OCI-LY7 (cell line): Measurements from ENCODE around the gene TRIM69. TPM values are rescaled to one million over a fixed set of nuclear protein-coding genes. Genes with fewer than 3 reads are reported as not detected.

Experiments used
- BruUV-seq: library from RNA; stranded (reverse); fragments of 400-500 nt; replicated peaks from 2 replicates; lab custom pipeline; 2021; lab: Mats Ljungman, UMichigan
- CTCF ChIA-PET: fragments of 300-600 bp; sonication (Branson Sonifier 250); formaldehyde crosslinking; loops from one replicate; lab custom pipeline; 2022; ENCODE audit warnings: antibody characterized with exemption; ENCODE audit not compliant: unreplicated experiment; lab: Charles Lee
- POLR2A ChIA-PET: fragments of 300-600 bp; sonication (Branson Sonifier 250); formaldehyde crosslinking; loops from one replicate; lab custom pipeline; 2022; ENCODE audit warnings: antibody characterized with exemption; lab: Charles Lee
- DNase-seq: peaks from one replicate; pipeline ENCODE4 v3.0.0-alpha.2; 2015; ENCODE audit warnings: low spot score
- H2AFZ ChIP-seq: fragments of 200-600 bp; sonication (generic), shearing (Covaris generic); 2 replicates; pipeline ENCODE4 v1.6.1; 2014; ENCODE audit warnings: mild to moderate bottlenecking, antibody characterized with exemption, low read length, moderate library complexity
- H3K27ac ChIP-seq: fragments of 200-600 bp; sonication (generic); 2 replicates; pipeline ENCODE4 v1.5.1; 2014; ENCODE audit warnings: mixed run types, low read depth, mild to moderate bottlenecking, moderate library complexity, low read length, inconsistent platforms; ENCODE audit not compliant: poor library complexity, severe bottlenecking
- H3K36me3 ChIP-seq: fragments of 200-600 bp; sonication (generic); 2 replicates; pipeline ENCODE4 v1.6.1; 2014; ENCODE audit warnings: mild to moderate bottlenecking, antibody characterized with exemption, low read length, moderate library complexity, mixed read lengths; ENCODE audit not compliant: insufficient read depth
- H3K4me1 ChIP-seq: fragments of 200-600 bp; sonication (generic); 2 replicates; pipeline ENCODE4 v1.5.1; 2014; ENCODE audit warnings: mild to moderate bottlenecking, low read length; ENCODE audit not compliant: insufficient read depth, poor library complexity, severe bottlenecking
- H3K4me2 ChIP-seq: fragments of 200-600 bp; sonication (generic); 2 replicates; pipeline ENCODE4 v1.6.1; 2014; ENCODE audit warnings: mild to moderate bottlenecking, low read length
- H3K4me3 ChIP-seq: fragments of 200-600 bp; sonication (generic); 2 replicates; pipeline ENCODE4 v1.5.1; 2014; ENCODE audit warnings: mild to moderate bottlenecking, low read depth, low read length; ENCODE audit not compliant: poor library complexity, severe bottlenecking
- H3K79me2 ChIP-seq: fragments of 200-600 bp; sonication (generic); 2 replicates; pipeline ENCODE4 v1.6.1; 2016; ENCODE audit warnings: low read depth, mild to moderate bottlenecking, low read length, moderate library complexity, mixed read lengths; ENCODE audit not compliant: insufficient read depth
- H3K9me2 ChIP-seq: fragments of 200-600 bp; sonication (generic); 2 replicates; pipeline ENCODE4 v1.6.1; 2016; ENCODE audit warnings: mild to moderate bottlenecking, low read length, mixed read lengths; ENCODE audit not compliant: insufficient read depth
- H3K9me3 ChIP-seq: fragments of 200-600 bp; sonication (generic); 2 replicates; pipeline ENCODE4 v1.6.1; 2014; ENCODE audit warnings: mild to moderate bottlenecking, mixed run types, low read length, mixed read lengths
- H4K20me1 ChIP-seq: fragments of 200-600 bp; sonication (generic); 2 replicates; pipeline ENCODE4 v1.6.1; 2014; ENCODE audit warnings: mild to moderate bottlenecking, antibody characterized with exemption, low read length, moderate library complexity, mixed read lengths; ENCODE audit not compliant: insufficient read depth
- EZH2phosphoT487 ChIP-seq: fragments of 200-600 bp; sonication (generic); IDR thresholded peaks from 2 replicates; pipeline ENCODE4 v1.6.1; 2018; ENCODE audit warnings: low read depth, borderline replicate concordance, mild to moderate bottlenecking, mixed run types, antibody characterized with exemption, low read length, moderate library complexity, mixed read lengths
- intact Hi-C: fragments of 100-400 bp; cut with micrococcal nuclease; formaldehyde crosslinking; loops from one replicate; pipeline ENCODE4 v1.10.0; 2022; ENCODE audit not compliant: unreplicated experiment
- total RNA-seq, 2 experiments: library from RNA; depleted of rRNA in 1 of 2; stranded (reverse); fragments of >200 nt in 1 of 2; shearing (Covaris generic) in 1 of 2; gene quantifications; 2 replicates each; pipeline ENCODE4 v1.2.3, GENCODE V29; 2014 to 2022
- TF ChIP-seq, protein P1 (sequence below): fragments of 200-600 bp; sonication (generic); conservative IDR thresholded peaks from 2 replicates; pipeline ENCODE4 v1.5.1; 2014; ENCODE audit warnings: mild to moderate bottlenecking, antibody characterized with exemption, low read length, moderate library complexity, mixed read lengths

Gene TRIM69
- total RNA-seq, 2 experiments from 2014 or later, result 16.3 to 33.7 TPM

DNA sequence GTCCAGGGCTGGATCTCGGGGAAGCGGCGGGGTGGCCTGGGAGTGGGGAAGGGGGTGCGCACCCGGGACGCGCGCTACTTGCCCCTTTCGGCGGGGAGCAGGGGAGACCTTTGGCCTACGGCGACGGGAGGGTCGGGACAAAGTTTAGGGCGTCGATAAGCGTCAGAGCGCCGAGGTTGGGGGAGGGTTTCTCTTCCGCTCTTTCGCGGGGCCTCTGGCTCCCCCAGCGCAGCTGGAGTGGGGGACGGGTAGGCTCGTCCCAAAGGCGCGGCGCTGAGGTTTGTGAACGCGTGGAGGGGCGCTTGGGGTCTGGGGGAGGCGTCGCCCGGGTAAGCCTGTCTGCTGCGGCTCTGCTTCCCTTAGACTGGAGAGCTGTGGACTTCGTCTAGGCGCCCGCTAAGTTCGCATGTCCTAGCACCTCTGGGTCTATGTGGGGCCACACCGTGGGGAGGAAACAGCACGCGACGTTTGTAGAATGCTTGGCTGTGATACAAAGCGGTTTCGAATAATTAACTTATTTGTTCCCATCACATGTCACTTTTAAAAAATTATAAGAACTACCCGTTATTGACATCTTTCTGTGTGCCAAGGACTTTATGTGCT is 24.5 kb upstream of the TRIM69 start:
- ChIA-PET POLR2A (interaction anchor here (2.7 to 9.5 kb wide), 4 partner anchors 10 to 47 kb away, joined by 12 to 116 read pairs (median 59); partner anchors contain the start of genes SPG11 and TRIM69), CTCF (no interaction called here)
- peaks cover 47% of the 10 kb centered on the region for H3K4me1 ChIP-seq
- H4K20me1 ChIP-seq, result peaks cover 31% of the 10 kb centered on the region
- no peaks in the 10 kb centered on the region for H3K9me2 ChIP-seq
- H3K9me3 ChIP-seq, result no peaks in the 10 kb centered on the region
- peak overlapping the region; percentile 91 for H3K27ac ChIP-seq
- peak; percentile 68 for DNase-seq
- TSS peak; percentile 66 for BruUV-seq
- H3K79me2 ChIP-seq, result peaks cover 72% of the 10 kb centered on the region
- TF ChIP-seq, protein P1, sequence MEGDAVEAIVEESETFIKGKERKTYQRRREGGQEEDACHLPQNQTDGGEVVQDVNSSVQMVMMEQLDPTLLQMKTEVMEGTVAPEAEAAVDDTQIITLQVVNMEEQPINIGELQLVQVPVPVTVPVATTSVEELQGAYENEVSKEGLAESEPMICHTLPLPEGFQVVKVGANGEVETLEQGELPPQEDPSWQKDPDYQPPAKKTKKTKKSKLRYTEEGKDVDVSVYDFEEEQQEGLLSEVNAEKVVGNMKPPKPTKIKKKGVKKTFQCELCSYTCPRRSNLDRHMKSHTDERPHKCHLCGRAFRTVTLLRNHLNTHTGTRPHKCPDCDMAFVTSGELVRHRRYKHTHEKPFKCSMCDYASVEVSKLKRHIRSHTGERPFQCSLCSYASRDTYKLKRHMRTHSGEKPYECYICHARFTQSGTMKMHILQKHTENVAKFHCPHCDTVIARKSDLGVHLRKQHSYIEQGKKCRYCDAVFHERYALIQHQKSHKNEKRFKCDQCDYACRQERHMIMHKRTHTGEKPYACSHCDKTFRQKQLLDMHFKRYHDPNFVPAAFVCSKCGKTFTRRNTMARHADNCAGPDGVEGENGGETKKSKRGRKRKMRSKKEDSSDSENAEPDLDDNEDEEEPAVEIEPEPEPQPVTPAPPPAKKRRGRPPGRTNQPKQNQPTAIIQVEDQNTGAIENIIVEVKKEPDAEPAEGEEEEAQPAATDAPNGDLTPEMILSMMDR, result 0 out of 2 replicates have a peak, but pooled peaks have one; percentile 9
- no peak for TF ChIP-seq EZH2phosphoT487
- no peak overlapping the region for H2AFZ ChIP-seq
- intact Hi-C loops, result loop anchor here (1.0 to 5.0 kb wide), 4 partner anchors 12 to 285 kb away; partner anchors contain the start of genes CTDSPL2, EIF3J and TRIM69
- peak overlapping the region; percentile 92 for H3K4me2 ChIP-seq
- peak overlapping the region; percentile 89 for H3K4me3 ChIP-seq
- H3K36me3 ChIP-seq, result peaks cover 58% of the 10 kb centered on the region

DNA sequence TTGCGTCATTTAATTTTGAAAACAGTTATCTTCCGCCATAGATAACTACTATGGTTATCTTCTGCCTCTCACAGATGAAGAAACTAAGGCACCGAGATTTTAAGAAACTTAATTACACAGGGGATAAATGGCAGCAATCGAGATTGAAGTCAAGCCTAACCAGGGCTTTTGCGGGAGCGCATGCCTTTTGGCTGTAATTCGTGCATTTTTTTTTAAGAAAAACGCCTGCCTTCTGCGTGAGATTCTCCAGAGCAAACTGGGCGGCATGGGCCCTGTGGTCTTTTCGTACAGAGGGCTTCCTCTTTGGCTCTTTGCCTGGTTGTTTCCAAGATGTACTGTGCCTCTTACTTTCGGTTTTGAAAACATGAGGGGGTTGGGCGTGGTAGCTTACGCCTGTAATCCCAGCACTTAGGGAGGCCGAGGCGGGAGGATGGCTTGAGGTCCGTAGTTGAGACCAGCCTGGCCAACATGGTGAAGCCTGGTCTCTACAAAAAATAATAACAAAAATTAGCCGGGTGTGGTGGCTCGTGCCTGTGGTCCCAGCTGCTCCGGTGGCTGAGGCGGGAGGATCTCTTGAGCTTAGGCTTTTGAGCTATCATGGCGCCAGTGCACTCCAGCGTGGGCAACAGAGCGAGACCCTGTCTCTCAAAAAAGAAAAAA is 23.9 kb upstream of the TRIM69 start:
- Histone ChIP-seq H4K20me1 (peaks cover 36% of the 10 kb centered on the region), H3K9me2 (no peaks in the 10 kb centered on the region), H3K4me2 (peak overlapping the region; percentile 92), H3K36me3 (peaks cover 64% of the 10 kb centered on the region), H3K79me2 (peaks cover 72% of the 10 kb centered on the region), H3K27ac (peak overlapping the region; percentile 91), H2AFZ (no peak overlapping the region), H3K4me3 (peak overlapping the region; percentile 89), H3K9me3 (no peaks in the 10 kb centered on the region), H3K4me1 (peaks cover 53% of the 10 kb centered on the region)
- ChIA-PET CTCF (interaction anchor here (2.1 kb wide), 1 partner anchor 24 kb away, joined by 10 read pairs; the partner anchor contains the start of gene TRIM69), POLR2A (interaction anchor here (0.8 to 9.5 kb wide), 7 partner anchors 9 to 890 kb away, joined by 3 to 116 read pairs (median 12); partner anchors contain the start of genes SPG11 and TRIM69)
- no TSS peak for BruUV-seq
- intact Hi-C loops, result loop anchor here (2.0 to 5.0 kb wide), 2 partner anchors 24 to 285 kb away; partner anchors contain the start of genes CTDSPL2 and TRIM69
- no peak for TF ChIP-seq EZH2phosphoT487
- TF ChIP-seq, protein P1, result 0 out of 2 replicates have a peak, but pooled peaks have one; percentile 1
- peak; percentile 76 for DNase-seq
